H1 (cell line): ENCODE measurements around the gene PGF. TPM values are rescaled to one million over a fixed set of nuclear protein-coding genes. Genes with fewer than 3 reads are reported as not detected.

Source experiments
- CTCF ChIA-PET: fragments of 300-600 bp; sonication (Branson Sonifier 250); formaldehyde crosslinking; loops from one replicate; lab custom pipeline; 2021; ENCODE audit not compliant: partially characterized antibody; lab: Charles Lee
- POLR2A ChIA-PET: fragments of 300-600 bp; sonication (Branson Sonifier 250); formaldehyde crosslinking; loops from one replicate; lab custom pipeline; 2021; ENCODE audit warnings: inconsistent platforms; ENCODE audit not compliant: partially characterized antibody; lab: Charles Lee
- DNase-seq, 2 experiments: peaks; one replicate each; pipeline versions ENCODE4 v3.0.0 to v3.0.0-alpha.2; 2010 to 2022; ENCODE audit warnings: low spot score in 2 of 2, low read depth in 1 of 2, mixed read lengths in 1 of 2
- FAIRE-seq: peaks from 2 replicates; lab custom pipeline; 2011; peaks lifted over from hg19 to GRCh38; lab: Jason Lieb, UNC
- H2AFZ ChIP-seq: 2 replicates; pipeline ENCODE4 v1.8.1; 2012; ENCODE audit warnings: low read length, inconsistent platforms
- H2AK5ac ChIP-seq: 2 replicates; pipeline ENCODE4 v1.6.1; 2013; ENCODE audit warnings: low read depth, low read length
- H2BK120ac ChIP-seq: replicated peaks from 2 replicates; pipeline ENCODE3; 2013; ENCODE audit warnings: low read depth, low read length, inconsistent platforms
- H2BK12ac ChIP-seq: 2 replicates; pipeline ENCODE4 v1.6.1; 2013; ENCODE audit warnings: low read depth, low read length
- H2BK15ac ChIP-seq: 2 replicates; pipeline ENCODE4 v1.6.1; 2013; ENCODE audit warnings: low read length
- H2BK20ac ChIP-seq: 2 replicates; pipeline ENCODE4 v1.6.1; 2013; ENCODE audit warnings: low read length
- H2BK5ac ChIP-seq: 2 replicates; pipeline ENCODE4 v1.6.1; 2013; ENCODE audit warnings: low read depth, low read length
- H3K14ac ChIP-seq: 2 replicates; pipeline ENCODE4 v1.6.1; 2013; ENCODE audit warnings: inconsistent platforms; ENCODE audit not compliant: insufficient read length
- H3K18ac ChIP-seq: 2 replicates; pipeline ENCODE4 v1.6.1; 2013; ENCODE audit warnings: low read length; ENCODE audit errors: extremely low read depth
- H3K23ac ChIP-seq: 2 replicates; pipeline ENCODE4 v1.6.1; 2013; ENCODE audit warnings: inconsistent platforms; ENCODE audit not compliant: insufficient read length
- H3K23me2 ChIP-seq: 2 replicates; pipeline ENCODE4 v1.6.1; 2013; ENCODE audit warnings: low read depth, low read length
- H3K27ac ChIP-seq: 2 replicates; pipeline ENCODE4 v1.6.1; 2011; ENCODE audit warnings: low read depth, low read length, inconsistent platforms
- H3K27me3 ChIP-seq, 4 experiments: replicated peaks in 1 of 4; 1 replicate in 1 of 4; 2 replicates in 3 of 4; pipeline versions ENCODE4 v1.6.1 to v1.8.1; 2011 to 2013; ENCODE audit warnings: low read length in 3 of 4, mild to moderate bottlenecking in 3 of 4, inconsistent platforms in 2 of 4, mixed read lengths in 2 of 4, moderate library complexity in 1 of 4; ENCODE audit not compliant: control insufficient read depth in 3 of 4, insufficient read depth in 3 of 4; ENCODE audit errors: extremely low read depth in 1 of 4
- H3K36me3 ChIP-seq, 4 experiments: 2 replicates each; pipeline versions ENCODE4 v1.6.1 to v1.8.1; 2011 to 2013; ENCODE audit warnings: mild to moderate bottlenecking in 4 of 4, low read length in 3 of 4, moderate library complexity in 2 of 4, control low read depth in 1 of 4, inconsistent platforms in 1 of 4; ENCODE audit not compliant: insufficient read depth in 4 of 4, control insufficient read depth in 2 of 4
- H3K4ac ChIP-seq: replicated peaks from 2 replicates; pipeline ENCODE3; 2013; ENCODE audit warnings: low read length, low read depth, mixed read lengths, inconsistent platforms; ENCODE audit not compliant: insufficient read length
- H3K4me1 ChIP-seq, 4 experiments: replicated peaks in 1 of 4; 1 replicate in 1 of 4; 2 replicates in 3 of 4; pipeline versions ENCODE4 v1.6.1 to v1.8.1; 2011 to 2013; ENCODE audit warnings: low read length in 3 of 4, inconsistent platforms in 2 of 4, mixed read lengths in 1 of 4; ENCODE audit not compliant: insufficient read depth in 4 of 4, control insufficient read depth in 3 of 4
- H3K4me2 ChIP-seq, 2 experiments: 2 replicates each; pipeline versions ENCODE4 v1.6.1 to v1.8.1; 2011 to 2013; ENCODE audit warnings: low read depth in 2 of 2, low read length in 2 of 2, control low read depth in 1 of 2, inconsistent platforms in 1 of 2, mild to moderate bottlenecking in 1 of 2; ENCODE audit not compliant: insufficient read depth in 1 of 2
- H3K4me3 ChIP-seq, 4 experiments: fragments of 200-600, 300-600 bp in 1 of 4; sonication (generic), shearing (Covaris generic), sonication (Bioruptor Twin) in 1 of 4; 2 replicates each; pipeline versions ENCODE4 v1.5.1 to v1.8.1; 2011 to 2016; ENCODE audit warnings: low read length in 4 of 4, low read depth in 3 of 4, control low read depth in 2 of 4, inconsistent platforms in 2 of 4, mild to moderate bottlenecking in 2 of 4, mixed read lengths in 1 of 4, moderate library complexity in 1 of 4; ENCODE audit not compliant: insufficient read depth in 2 of 4; ENCODE audit errors: extremely low read depth in 1 of 4
- H3K56ac ChIP-seq: replicated peaks from 2 replicates; pipeline ENCODE3; 2013; ENCODE audit warnings: low read depth, mild to moderate bottlenecking, mixed read lengths, low read length, inconsistent platforms; ENCODE audit not compliant: insufficient read length
- H3K79me1 ChIP-seq: 2 replicates; pipeline ENCODE4 v1.6.1; 2013; ENCODE audit warnings: low read depth, low read length, control low read depth
- H3K79me2 ChIP-seq, 2 experiments: 2 replicates each; pipeline versions ENCODE4 v1.6.1 to v1.8.1; 2012 to 2013; ENCODE audit warnings: low read length in 2 of 2, mild to moderate bottlenecking in 2 of 2, inconsistent platforms in 1 of 2; ENCODE audit not compliant: insufficient read depth in 2 of 2, control insufficient read depth in 1 of 2
- H3K9ac ChIP-seq, 4 experiments: replicated peaks in 1 of 4; 1 replicate in 1 of 4; 2 replicates in 3 of 4; pipeline versions ENCODE4 v1.6.1 to v1.8.1; 2011 to 2013; ENCODE audit warnings: low read depth in 3 of 4, low read length in 3 of 4, control low read depth in 2 of 4, mild to moderate bottlenecking in 2 of 4, moderate library complexity in 2 of 4, inconsistent platforms in 1 of 4; ENCODE audit errors: extremely low read depth in 1 of 4
- H3K9me3 ChIP-seq, 2 experiments: 2 replicates each; pipeline versions ENCODE4 v1.6.1 to v1.8.1; 2012 to 2013; ENCODE audit warnings: mild to moderate bottlenecking in 2 of 2, moderate library complexity in 2 of 2, control low read depth in 1 of 2, inconsistent platforms in 1 of 2, low read depth in 1 of 2, low read length in 1 of 2, mixed read lengths in 1 of 2; ENCODE audit not compliant: insufficient read depth in 2 of 2
- H4K20me1 ChIP-seq, 2 experiments: replicated peaks in 1 of 2; 2 replicates each; pipeline versions ENCODE3 to v1.8.1; 2011 to 2013; ENCODE audit warnings: inconsistent platforms in 2 of 2, low read length in 2 of 2, mild to moderate bottlenecking in 1 of 2; ENCODE audit not compliant: insufficient read depth in 2 of 2, control insufficient read depth in 1 of 2
- H4K5ac ChIP-seq: 2 replicates; pipeline ENCODE4 v1.6.1; 2013; ENCODE audit warnings: low read length, low read depth, mixed read lengths, inconsistent platforms; ENCODE audit not compliant: insufficient read length
- H4K8ac ChIP-seq: 2 replicates; pipeline ENCODE4 v1.8.0; 2013; ENCODE audit warnings: mild to moderate bottlenecking, moderate library complexity, low read length, inconsistent platforms; ENCODE audit not compliant: insufficient read depth; ENCODE audit errors: extremely low read depth
- H4K91ac ChIP-seq: replicated peaks from 2 replicates; pipeline ENCODE3; 2013; ENCODE audit warnings: low read length, mixed read lengths, inconsistent platforms; ENCODE audit not compliant: insufficient read length
- BACH1 ChIP-seq: IDR thresholded peaks from 2 replicates; pipeline ENCODE4 v1.6.1; 2012; ENCODE audit warnings: low read length, improper control_type of control experiment
- BCL11A ChIP-seq, 2 experiments: IDR thresholded peaks; one replicate each; pipeline ENCODE4 v1.6.1; 2011; ENCODE audit warnings: low read depth in 2 of 2, low read length in 2 of 2, mild to moderate bottlenecking in 2 of 2
- BRCA1 ChIP-seq: IDR thresholded peaks from 2 replicates; pipeline ENCODE4 v1.6.1; 2012; ENCODE audit warnings: low read depth, low read length, improper control_type of control experiment
- CHD1 ChIP-seq: IDR thresholded peaks from 2 replicates; pipeline ENCODE4 v1.6.1; 2012; ENCODE audit warnings: low read depth, low read length, improper control_type of control experiment
- NRF1 ChIP-seq: IDR thresholded peaks from 2 replicates; pipeline ENCODE4 v1.6.1; 2011; ENCODE audit warnings: mild to moderate bottlenecking, low read depth, low read length, improper control_type of control experiment
- POLR2A ChIP-seq, 2 experiments: IDR thresholded peaks; 1 replicate in 1 of 2; 2 replicates in 1 of 2; pipeline ENCODE4 v1.6.1; 2011; ENCODE audit warnings: low read depth in 2 of 2, low read length in 2 of 2, mild to moderate bottlenecking in 2 of 2; ENCODE audit errors: control extremely low read depth in 1 of 2
- SP1 ChIP-seq: IDR thresholded peaks from 2 replicates; pipeline ENCODE4 v1.6.1; 2011; ENCODE audit warnings: low read depth, low read length
- TAF7 ChIP-seq: optimal IDR thresholded peaks from 2 replicates; pipeline ENCODE3; 2011; ENCODE audit warnings: low read depth, mild to moderate bottlenecking, inconsistent platforms, low read length, moderate library complexity, borderline replicate concordance
- TEAD4 ChIP-seq: IDR thresholded peaks from 2 replicates; pipeline ENCODE4 v1.6.1; 2012; ENCODE audit warnings: low read depth, low read length, inconsistent platforms, mixed read lengths
- whole genome bisulfite sequencing, 2 experiments: shearing (Covaris generic) in 1 of 2; methylation state at CpG; one replicate each; pipeline versions ENCODE4 v1.1.6 to v1.1.7; 2013 to 2015; ENCODE audit warnings: low lambda C conversion rate in 2 of 2, mixed read lengths in 2 of 2, inconsistent platforms in 1 of 2, low coverage in 1 of 2, missing lambda C conversion rate in 1 of 2; ENCODE audit not compliant: insufficient replicate concordance in 2 of 2, insufficient coverage in 1 of 2, insufficient read length in 1 of 2; ENCODE audit errors: extremely low coverage in 1 of 2, missing lambda C conversion rate in 1 of 2; 5-methylcytosine and 5-hydroxymethylcytosine counted together
- polyA plus RNA-seq, 7 experiments: library from polyadenylated mRNA; depleted of rRNA in 3 of 7; stranded (reverse) in 5 of 7; unstranded in 2 of 7; fragments of >200 nt in 5 of 7; fragments of 200-250 nt in 2 of 7; gene quantifications; 1 replicate in 5 of 7; 2 replicates in 1 of 7; 4 replicates in 1 of 7; pipeline versions ENCODE4 v1.2.1 to v1.2.3, GENCODE V29; 2011 to 2013; ENCODE audit warnings: missing spikeins in 2 of 7, mixed read lengths in 2 of 7
- total RNA-seq: library from RNA; stranded (reverse); fragmentation: NEBNext Ultra II Directional; extraction: Animal tissue kit (Norgen Biotek cat#: 25700); gene quantifications from 2 replicates; pipeline ENCODE4 v1.2.1, GENCODE V29; 2021

The PGF gene
- total and polyA plus RNA-seq, 2 of the 8 experiments (the other 6 are each of a cell fraction or from before 2014, with no cell fraction given) = 2.1 to 4.1 TPM

GRCh38 chr14:74979442-74980397 lies 24.3 kb upstream of the PGF start:
- H3K56ac ChIP-seq = no peak overlapping the region
- peak in 1 of 2 experiments; percentile 66 for DNase-seq
- H3K9me3 ChIP-seq = no peaks in the 10 kb centered on the region
- H4K5ac ChIP-seq = no peak overlapping the region
- H3K14ac ChIP-seq = no peak overlapping the region
- FAIRE-seq = no peak
- no peaks in the 10 kb centered on the region for H3K23me2 ChIP-seq
- peak overlapping the region; percentile 54; the same call in 1 of the 2 replicates for H2AFZ ChIP-seq
- H3K9ac ChIP-seq = no peak overlapping the region
- H3K4me2 ChIP-seq = no peak overlapping the region
- H4K8ac ChIP-seq = no peak overlapping the region; the same call in 1 of the 2 replicates
- peak overlapping the region; percentile 84 for H2BK20ac ChIP-seq
- H3K4me3 ChIP-seq = no peak overlapping the region
- H2BK120ac ChIP-seq = no peak overlapping the region
- no peak overlapping the region for H3K23ac ChIP-seq
- peaks cover 0 to 2% (median 1%) of the 10 kb centered on the region in 4 experiments; a peak in 1 of 7 replicates for H3K27me3 ChIP-seq
- no peaks in the 10 kb centered on the region for H4K20me1 ChIP-seq
- no peak overlapping the region for H3K18ac ChIP-seq
- no peak overlapping the region for H3K27ac ChIP-seq
- peak overlapping the region; percentile 19; the same call in 1 of the 2 replicates for H2BK15ac ChIP-seq
- H3K79me1 ChIP-seq = no peaks in the 10 kb centered on the region
- H3K4ac ChIP-seq = peak overlapping the region; percentile 82
- peaks cover 0 to 28% (median 23%) of the 10 kb centered on the region in 4 experiments; a peak in 6 of 7 replicates for H3K4me1 ChIP-seq
- H2BK5ac ChIP-seq = peak overlapping the region; percentile 29; the same call in 1 of the 2 replicates
- no peak overlapping the region for H2AK5ac ChIP-seq
- 81% methylated on average over 18 of the region's 23 CpGs; no CpG with 5 or more reads in 1 of the 2 experiments for WGBS, 2 experiments
- H3K36me3 ChIP-seq = no peaks in the 10 kb centered on the region
- peak overlapping the region; percentile 44; the same call in 1 of the 2 replicates for H2BK12ac ChIP-seq
- CTCF ChIA-PET = interaction anchor here (0.8 to 4.5 kb wide), 19 partner anchors 9 to 324 kb away, joined by 3 to 30 read pairs (median 5); partner anchors contain the start of genes EIF2B2, PGF and ZC2HC1C
- POLR2A ChIA-PET = interaction anchor here (0.9 to 1.5 kb wide), 5 partner anchors 24 to 109 kb away, joined by 3 to 6 read pairs (median 3); partner anchors contain the start of genes PGF and ZC2HC1C
- H4K91ac ChIP-seq = peak overlapping the region; percentile 71
- H3K79me2 ChIP-seq = no peaks in the 10 kb centered on the region
- TF ChIP-seq NRF1 (no peak), TEAD4 (peak; percentile 89), POLR2A (IDR thresholded peaks at IDR 0.05; ENCODE audit: control extremely low read depth in 1 of 2, low read depth in 2 of 2, low read length in 2 of 2) (no peak), CHD1 (no peak), BACH1 (no peak), TAF7 (no peak), SP1 (0 out of 2 replicates have a peak, but pooled peaks have one; percentile 24), BRCA1 (no peak), BCL11A (IDR thresholded peaks at IDR 0.05; ENCODE audit: low read depth in 2 of 2, low read length in 2 of 2) (no peak)
